ENCODE data around the gene MACROD2. TPM values are rescaled to one million over a fixed set of nuclear protein-coding genes. Genes with fewer than 3 reads are reported as not detected.

The MACROD2 gene
- total RNA-seq, 1 experiment from 2014 or later, result 3.7 TPM

GRCh38 chr20:15185913-15186312 lies 1190.6 kb downstream of the MACROD2 start:
- Histone ChIP-seq H3K4me2 (ENCODE audit: low read length) (no peak overlapping the region), H3K27ac (ENCODE audit: low read depth, low read length) (no peak overlapping the region), H3K79me2 (ENCODE audit: insufficient read depth, low read length) (no peaks in the 10 kb centered on the region), H3K9me3 (ENCODE audit: control insufficient read depth in 1 of 2, insufficient read depth in 1 of 2, low read depth in 1 of 2, low read length in 2 of 2) (no peaks in the 10 kb centered on the region), H3K4me1 (ENCODE audit: control insufficient read depth in 1 of 2, insufficient read depth in 2 of 2, low read length in 2 of 2) (no peaks in the 10 kb centered on the region), H3K27me3 (ENCODE audit: insufficient read depth, low read length) (no peaks in the 10 kb centered on the region), H3K9me2 (ENCODE audit: insufficient read depth) (no peaks in the 10 kb centered on the region), H3K4me3 (replicated peaks in 1 of 2; ENCODE audit: low read depth in 1 of 2, low read length in 2 of 2) (no peak overlapping the region), H2AFZ (ENCODE audit: low read depth, low read length, poor library complexity, severe bottlenecking) (no peak overlapping the region), H3K9ac (ENCODE audit: low read length) (no peak overlapping the region), H3K36me3 (ENCODE audit: control insufficient read depth in 1 of 2, insufficient read depth in 2 of 2, low read length in 2 of 2) (no peaks in the 10 kb centered on the region), H4K20me1 (ENCODE audit: insufficient read depth) (no peaks in the 10 kb centered on the region)
- TF ChIP-seq CEBPB (IDR thresholded peaks at IDR 0.05; ENCODE audit: low read depth) (no peak), TCF7L2 (IDR thresholded peaks at IDR 0.05; ENCODE audit: borderline replicate concordance, extremely low read depth, insufficient read depth, insufficient read length) (no peak), POLR2A (IDR thresholded peaks at IDR 0.05; ENCODE audit: borderline replicate concordance, extremely low read depth, insufficient read depth, insufficient read length) (no peak), EGR1 (IDR thresholded peaks at IDR 0.05; ENCODE audit: low read depth) (no peak), POLR2AphosphoS5 (IDR thresholded peaks at IDR 0.05; ENCODE audit: low read depth, low read length) (no peak), EZH2phosphoT487 (IDR thresholded peaks at IDR 0.05; ENCODE audit: borderline replicate concordance) (no peak)
- TF ChIP-seq, protein P1, sequence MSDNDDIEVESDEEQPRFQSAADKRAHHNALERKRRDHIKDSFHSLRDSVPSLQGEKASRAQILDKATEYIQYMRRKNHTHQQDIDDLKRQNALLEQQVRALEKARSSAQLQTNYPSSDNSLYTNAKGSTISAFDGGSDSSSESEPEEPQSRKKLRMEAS (IDR thresholded peaks at IDR 0.05), result no peak
- TF ChIP-seq, protein P2, sequence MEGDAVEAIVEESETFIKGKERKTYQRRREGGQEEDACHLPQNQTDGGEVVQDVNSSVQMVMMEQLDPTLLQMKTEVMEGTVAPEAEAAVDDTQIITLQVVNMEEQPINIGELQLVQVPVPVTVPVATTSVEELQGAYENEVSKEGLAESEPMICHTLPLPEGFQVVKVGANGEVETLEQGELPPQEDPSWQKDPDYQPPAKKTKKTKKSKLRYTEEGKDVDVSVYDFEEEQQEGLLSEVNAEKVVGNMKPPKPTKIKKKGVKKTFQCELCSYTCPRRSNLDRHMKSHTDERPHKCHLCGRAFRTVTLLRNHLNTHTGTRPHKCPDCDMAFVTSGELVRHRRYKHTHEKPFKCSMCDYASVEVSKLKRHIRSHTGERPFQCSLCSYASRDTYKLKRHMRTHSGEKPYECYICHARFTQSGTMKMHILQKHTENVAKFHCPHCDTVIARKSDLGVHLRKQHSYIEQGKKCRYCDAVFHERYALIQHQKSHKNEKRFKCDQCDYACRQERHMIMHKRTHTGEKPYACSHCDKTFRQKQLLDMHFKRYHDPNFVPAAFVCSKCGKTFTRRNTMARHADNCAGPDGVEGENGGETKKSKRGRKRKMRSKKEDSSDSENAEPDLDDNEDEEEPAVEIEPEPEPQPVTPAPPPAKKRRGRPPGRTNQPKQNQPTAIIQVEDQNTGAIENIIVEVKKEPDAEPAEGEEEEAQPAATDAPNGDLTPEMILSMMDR (IDR thresholded peaks at IDR 0.05 in 2 of 3, conservative IDR thresholded peaks at IDR 0.05 in 1 of 3; ENCODE audit: borderline replicate concordance in 1 of 3, insufficient read depth in 1 of 3, low read depth in 2 of 3, low read length in 2 of 3), result no peak
- DNase-seq (ENCODE audit: low read depth, low spot score), result no peak
- BruUV-seq (replicated peaks), result no TSS peak
- ATAC-seq, result no peak
- CTCF ChIA-PET, result no interaction called here
- intact Hi-C loops (cut with micrococcal nuclease), result no loop called here
- RAD21 ChIA-PET (ENCODE audit: low non-redundant PET in 1 of 2, low total read pairs in 2 of 2, uncharacterized antibody in 2 of 2, unreplicated experiment in 2 of 2), result no interaction called here
- POLR2A ChIA-PET, result no interaction called here

GRCh38 chr20:15187612-15188011 lies 1192.3 kb downstream of the MACROD2 start:
- H3K27ac ChIP-seq (ENCODE audit: low read depth, low read length), result no peak overlapping the region
- H3K4me2 ChIP-seq (ENCODE audit: low read length), result no peak overlapping the region
- H4K20me1 ChIP-seq (ENCODE audit: insufficient read depth), result no peaks in the 10 kb centered on the region
- no peaks in the 10 kb centered on the region for H3K4me1 ChIP-seq (ENCODE audit: control insufficient read depth in 1 of 2, insufficient read depth in 2 of 2, low read length in 2 of 2)
- no peaks in the 10 kb centered on the region for H3K79me2 ChIP-seq (ENCODE audit: insufficient read depth, low read length)
- H3K9ac ChIP-seq (ENCODE audit: low read length), result no peak overlapping the region
- ATAC-seq (no peak), DNase-seq (ENCODE audit: low read depth, low spot score) (no peak)
- CTCF ChIA-PET, result no interaction called here
- BruUV-seq (replicated peaks), result no TSS peak
- H2AFZ ChIP-seq (ENCODE audit: low read depth, low read length, poor library complexity, severe bottlenecking), result no peak overlapping the region
- H3K9me2 ChIP-seq (ENCODE audit: insufficient read depth), result no peaks in the 10 kb centered on the region
- H3K9me3 ChIP-seq (ENCODE audit: control insufficient read depth in 1 of 2, insufficient read depth in 1 of 2, low read depth in 1 of 2, low read length in 2 of 2), result no peaks in the 10 kb centered on the region
- H3K27me3 ChIP-seq (ENCODE audit: insufficient read depth, low read length), result no peaks in the 10 kb centered on the region
- H3K36me3 ChIP-seq (ENCODE audit: control insufficient read depth in 1 of 2, insufficient read depth in 2 of 2, low read length in 2 of 2), result no peaks in the 10 kb centered on the region
- no peak overlapping the region for H3K4me3 ChIP-seq (replicated peaks in 1 of 2; ENCODE audit: low read depth in 1 of 2, low read length in 2 of 2)
- POLR2A ChIA-PET, result no interaction called here
- intact Hi-C loops (cut with micrococcal nuclease), result no loop called here
- TF ChIP-seq EGR1 (IDR thresholded peaks at IDR 0.05; ENCODE audit: low read depth) (no peak), CEBPB (IDR thresholded peaks at IDR 0.05; ENCODE audit: low read depth) (no peak), FOSL1 (IDR thresholded peaks at IDR 0.05; ENCODE audit: low read depth) (no peak), YY1 (IDR thresholded peaks at IDR 0.05; ENCODE audit: extremely low read depth, insufficient replicate concordance, low read depth, low read length) (no peak), SRF (IDR thresholded peaks at IDR 0.05; ENCODE audit: low read depth) (no peak), REST (IDR thresholded peaks at IDR 0.05; ENCODE audit: low read depth) (no peak), ELF1 (IDR thresholded peaks at IDR 0.05; ENCODE audit: borderline replicate concordance, low read depth) (no peak), JUND (IDR thresholded peaks at IDR 0.05) (no peak), SIN3A (IDR thresholded peaks at IDR 0.05; ENCODE audit: low read depth) (no peak)
- RAD21 ChIA-PET (ENCODE audit: low non-redundant PET in 1 of 2, low total read pairs in 2 of 2, uncharacterized antibody in 2 of 2, unreplicated experiment in 2 of 2), result no interaction called here

Measured in HCT116 (cell line).